ENCODE data around the gene GPX6.

DNA sequence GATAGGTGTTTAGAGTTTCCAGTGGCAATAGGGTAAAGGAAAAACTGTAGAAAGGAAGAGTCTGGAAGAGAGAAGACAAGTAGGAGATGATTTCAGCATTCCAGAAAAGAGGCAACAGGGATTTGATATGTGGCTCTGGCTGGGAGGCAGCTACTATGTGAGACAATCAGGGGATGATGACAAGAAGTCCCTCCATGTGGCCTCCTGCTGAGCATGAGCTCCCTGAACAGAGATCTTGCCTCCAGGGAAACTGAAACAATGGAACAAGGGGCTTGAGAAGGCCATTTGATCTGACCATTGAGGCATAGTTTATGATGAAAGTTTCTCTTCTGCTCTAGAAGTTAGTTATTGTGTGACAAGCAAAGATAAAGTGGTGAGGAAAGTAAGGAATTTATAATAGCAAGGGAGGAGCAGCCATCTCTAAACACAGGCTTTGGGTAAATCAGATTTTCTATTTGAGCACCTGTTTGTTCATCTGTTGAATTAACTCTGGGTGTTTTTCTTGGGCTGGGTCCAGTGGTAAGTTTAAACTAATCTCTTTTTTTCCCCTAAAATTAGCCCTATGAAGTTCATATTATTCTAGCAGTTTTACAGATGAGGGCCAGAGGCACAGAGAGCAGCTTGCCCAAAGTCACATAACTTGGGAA, 7.1 kb upstream of the GPX6 start:
- no peak for TF ChIP-seq JUND (IDR thresholded peaks at IDR 0.05)
- no peak for TF ChIP-seq ZNF274 (IDR thresholded peaks at IDR 0.05; ENCODE audit: low read depth, low read length)
- no peak for TF ChIP-seq MAX (IDR thresholded peaks at IDR 0.05)
- TF ChIP-seq EZH2 (IDR thresholded peaks at IDR 0.05), result no peak
- TF ChIP-seq POLR2A (IDR thresholded peaks at IDR 0.05; ENCODE audit: borderline replicate concordance, extremely low read depth, insufficient read depth, insufficient read length), result no peak

All from HCT116 (cell line).